H1 (cell line): Measurements from ENCODE around the gene DYDC2. TPM values are rescaled to one million over a fixed set of nuclear protein-coding genes. Genes with fewer than 3 reads are reported as not detected.

Experiments
- CTCF ChIA-PET: fragments of 300-600 bp; sonication (Branson Sonifier 250); formaldehyde crosslinking; loops from one replicate; lab custom pipeline; 2021; ENCODE audit not compliant: partially characterized antibody; lab: Charles Lee
- POLR2A ChIA-PET: fragments of 300-600 bp; sonication (Branson Sonifier 250); formaldehyde crosslinking; loops from one replicate; lab custom pipeline; 2021; ENCODE audit warnings: inconsistent platforms; ENCODE audit not compliant: partially characterized antibody; lab: Charles Lee
- DNase-seq, 2 experiments: peaks; one replicate each; pipeline versions ENCODE4 v3.0.0 to v3.0.0-alpha.2; 2010 to 2022; ENCODE audit warnings: low spot score in 2 of 2, low read depth in 1 of 2, mixed read lengths in 1 of 2
- FAIRE-seq: peaks from 2 replicates; lab custom pipeline; 2011; peaks lifted over from hg19 to GRCh38; lab: Jason Lieb, UNC
- H2AFZ ChIP-seq: 2 replicates; pipeline ENCODE4 v1.8.1; 2012; ENCODE audit warnings: low read length, inconsistent platforms
- H2AK5ac ChIP-seq: 2 replicates; pipeline ENCODE4 v1.6.1; 2013; ENCODE audit warnings: low read depth, low read length
- H2BK120ac ChIP-seq: replicated peaks from 2 replicates; pipeline ENCODE3; 2013; ENCODE audit warnings: low read depth, low read length, inconsistent platforms
- H2BK12ac ChIP-seq: 2 replicates; pipeline ENCODE4 v1.6.1; 2013; ENCODE audit warnings: low read depth, low read length
- H2BK15ac ChIP-seq: 2 replicates; pipeline ENCODE4 v1.6.1; 2013; ENCODE audit warnings: low read length
- H2BK20ac ChIP-seq: 2 replicates; pipeline ENCODE4 v1.6.1; 2013; ENCODE audit warnings: low read length
- H2BK5ac ChIP-seq: 2 replicates; pipeline ENCODE4 v1.6.1; 2013; ENCODE audit warnings: low read depth, low read length
- H3K14ac ChIP-seq: 2 replicates; pipeline ENCODE4 v1.6.1; 2013; ENCODE audit warnings: inconsistent platforms; ENCODE audit not compliant: insufficient read length
- H3K18ac ChIP-seq: 2 replicates; pipeline ENCODE4 v1.6.1; 2013; ENCODE audit warnings: low read length; ENCODE audit errors: extremely low read depth
- H3K23ac ChIP-seq: 2 replicates; pipeline ENCODE4 v1.6.1; 2013; ENCODE audit warnings: inconsistent platforms; ENCODE audit not compliant: insufficient read length
- H3K23me2 ChIP-seq: 2 replicates; pipeline ENCODE4 v1.6.1; 2013; ENCODE audit warnings: low read depth, low read length
- H3K27ac ChIP-seq: 2 replicates; pipeline ENCODE4 v1.6.1; 2011; ENCODE audit warnings: low read depth, low read length, inconsistent platforms
- H3K27me3 ChIP-seq, 4 experiments: replicated peaks in 1 of 4; 1 replicate in 1 of 4; 2 replicates in 3 of 4; pipeline versions ENCODE4 v1.6.1 to v1.8.1; 2011 to 2013; ENCODE audit warnings: low read length in 3 of 4, mild to moderate bottlenecking in 3 of 4, inconsistent platforms in 2 of 4, mixed read lengths in 2 of 4, moderate library complexity in 1 of 4; ENCODE audit not compliant: control insufficient read depth in 3 of 4, insufficient read depth in 3 of 4; ENCODE audit errors: extremely low read depth in 1 of 4
- H3K36me3 ChIP-seq, 4 experiments: 2 replicates each; pipeline versions ENCODE4 v1.6.1 to v1.8.1; 2011 to 2013; ENCODE audit warnings: mild to moderate bottlenecking in 4 of 4, low read length in 3 of 4, moderate library complexity in 2 of 4, control low read depth in 1 of 4, inconsistent platforms in 1 of 4; ENCODE audit not compliant: insufficient read depth in 4 of 4, control insufficient read depth in 2 of 4
- H3K4ac ChIP-seq: replicated peaks from 2 replicates; pipeline ENCODE3; 2013; ENCODE audit warnings: low read length, low read depth, mixed read lengths, inconsistent platforms; ENCODE audit not compliant: insufficient read length
- H3K4me1 ChIP-seq, 4 experiments: replicated peaks in 1 of 4; 1 replicate in 1 of 4; 2 replicates in 3 of 4; pipeline versions ENCODE4 v1.6.1 to v1.8.1; 2011 to 2013; ENCODE audit warnings: low read length in 3 of 4, inconsistent platforms in 2 of 4, mixed read lengths in 1 of 4; ENCODE audit not compliant: insufficient read depth in 4 of 4, control insufficient read depth in 3 of 4
- H3K4me2 ChIP-seq, 2 experiments: 2 replicates each; pipeline versions ENCODE4 v1.6.1 to v1.8.1; 2011 to 2013; ENCODE audit warnings: low read depth in 2 of 2, low read length in 2 of 2, control low read depth in 1 of 2, inconsistent platforms in 1 of 2, mild to moderate bottlenecking in 1 of 2; ENCODE audit not compliant: insufficient read depth in 1 of 2
- H3K4me3 ChIP-seq, 4 experiments: fragments of 200-600, 300-600 bp in 1 of 4; sonication (generic), shearing (Covaris generic), sonication (Bioruptor Twin) in 1 of 4; 2 replicates each; pipeline versions ENCODE4 v1.5.1 to v1.8.1; 2011 to 2016; ENCODE audit warnings: low read length in 4 of 4, low read depth in 3 of 4, control low read depth in 2 of 4, inconsistent platforms in 2 of 4, mild to moderate bottlenecking in 2 of 4, mixed read lengths in 1 of 4, moderate library complexity in 1 of 4; ENCODE audit not compliant: insufficient read depth in 2 of 4; ENCODE audit errors: extremely low read depth in 1 of 4
- H3K56ac ChIP-seq: replicated peaks from 2 replicates; pipeline ENCODE3; 2013; ENCODE audit warnings: low read depth, mild to moderate bottlenecking, mixed read lengths, low read length, inconsistent platforms; ENCODE audit not compliant: insufficient read length
- H3K79me1 ChIP-seq: 2 replicates; pipeline ENCODE4 v1.6.1; 2013; ENCODE audit warnings: low read depth, low read length, control low read depth
- H3K79me2 ChIP-seq, 2 experiments: 2 replicates each; pipeline versions ENCODE4 v1.6.1 to v1.8.1; 2012 to 2013; ENCODE audit warnings: low read length in 2 of 2, mild to moderate bottlenecking in 2 of 2, inconsistent platforms in 1 of 2; ENCODE audit not compliant: insufficient read depth in 2 of 2, control insufficient read depth in 1 of 2
- H3K9ac ChIP-seq, 4 experiments: replicated peaks in 1 of 4; 1 replicate in 1 of 4; 2 replicates in 3 of 4; pipeline versions ENCODE4 v1.6.1 to v1.8.1; 2011 to 2013; ENCODE audit warnings: low read depth in 3 of 4, low read length in 3 of 4, control low read depth in 2 of 4, mild to moderate bottlenecking in 2 of 4, moderate library complexity in 2 of 4, inconsistent platforms in 1 of 4; ENCODE audit errors: extremely low read depth in 1 of 4
- H3K9me3 ChIP-seq, 2 experiments: 2 replicates each; pipeline versions ENCODE4 v1.6.1 to v1.8.1; 2012 to 2013; ENCODE audit warnings: mild to moderate bottlenecking in 2 of 2, moderate library complexity in 2 of 2, control low read depth in 1 of 2, inconsistent platforms in 1 of 2, low read depth in 1 of 2, low read length in 1 of 2, mixed read lengths in 1 of 2; ENCODE audit not compliant: insufficient read depth in 2 of 2
- H4K20me1 ChIP-seq, 2 experiments: replicated peaks in 1 of 2; 2 replicates each; pipeline versions ENCODE3 to v1.8.1; 2011 to 2013; ENCODE audit warnings: inconsistent platforms in 2 of 2, low read length in 2 of 2, mild to moderate bottlenecking in 1 of 2; ENCODE audit not compliant: insufficient read depth in 2 of 2, control insufficient read depth in 1 of 2
- H4K5ac ChIP-seq: 2 replicates; pipeline ENCODE4 v1.6.1; 2013; ENCODE audit warnings: low read length, low read depth, mixed read lengths, inconsistent platforms; ENCODE audit not compliant: insufficient read length
- H4K8ac ChIP-seq: 2 replicates; pipeline ENCODE4 v1.8.0; 2013; ENCODE audit warnings: mild to moderate bottlenecking, moderate library complexity, low read length, inconsistent platforms; ENCODE audit not compliant: insufficient read depth; ENCODE audit errors: extremely low read depth
- H4K91ac ChIP-seq: replicated peaks from 2 replicates; pipeline ENCODE3; 2013; ENCODE audit warnings: low read length, mixed read lengths, inconsistent platforms; ENCODE audit not compliant: insufficient read length
- KDM1A ChIP-seq: fragments of 200-600, 300-600 bp; sonication (generic); IDR thresholded peaks from 2 replicates; pipeline ENCODE4 v1.7.1; 2016; ENCODE audit warnings: mild to moderate bottlenecking, low read length, borderline replicate concordance
- SIX5 ChIP-seq: IDR thresholded peaks from 2 replicates; pipeline ENCODE4 v1.6.1; 2011; ENCODE audit warnings: mild to moderate bottlenecking, low read depth, low read length
- SP1 ChIP-seq: IDR thresholded peaks from 2 replicates; pipeline ENCODE4 v1.6.1; 2011; ENCODE audit warnings: low read depth, low read length
- WGBS, 2 experiments: shearing (Covaris generic) in 1 of 2; methylation state at CpG; one replicate each; pipeline versions ENCODE4 v1.1.6 to v1.1.7; 2013 to 2015; ENCODE audit warnings: low lambda C conversion rate in 2 of 2, mixed read lengths in 2 of 2, inconsistent platforms in 1 of 2, low coverage in 1 of 2, missing lambda C conversion rate in 1 of 2; ENCODE audit not compliant: insufficient replicate concordance in 2 of 2, insufficient coverage in 1 of 2, insufficient read length in 1 of 2; ENCODE audit errors: extremely low coverage in 1 of 2, missing lambda C conversion rate in 1 of 2; 5-methylcytosine and 5-hydroxymethylcytosine counted together
- polyA plus RNA-seq, 7 experiments: library from polyadenylated mRNA; depleted of rRNA in 3 of 7; stranded (reverse) in 5 of 7; unstranded in 2 of 7; fragments of >200 nt in 5 of 7; fragments of 200-250 nt in 2 of 7; gene quantifications; 1 replicate in 5 of 7; 2 replicates in 1 of 7; 4 replicates in 1 of 7; pipeline versions ENCODE4 v1.2.1 to v1.2.3, GENCODE V29; 2011 to 2013; ENCODE audit warnings: missing spikeins in 2 of 7, mixed read lengths in 2 of 7
- total RNA-seq: library from RNA; stranded (reverse); fragmentation: NEBNext Ultra II Directional; extraction: Animal tissue kit (Norgen Biotek cat#: 25700); gene quantifications from 2 replicates; pipeline ENCODE4 v1.2.1, GENCODE V29; 2021

DYDC2 gene
- total and polyA plus RNA-seq, 2 of the 8 experiments (the other 6 are each of a cell fraction or from before 2014, with no cell fraction given), result 1.5 to 5.2 TPM

- no peak overlapping the region for H2BK15ac ChIP-seq
- no peak overlapping the region for H2BK20ac ChIP-seq
- H4K20me1 ChIP-seq, result no peaks in the 10 kb centered on the region
- H3K14ac ChIP-seq, result no peak overlapping the region
- no peak overlapping the region for H3K18ac ChIP-seq
- no peak overlapping the region for H3K9ac ChIP-seq
- TF ChIP-seq SIX5 (no peak), SP1 (no peak), KDM1A (no peak)
- TF ChIP-seq, all 59 proteins: peak for 0
- H2BK120ac ChIP-seq, result no peak overlapping the region
- no peak overlapping the region for H3K27ac ChIP-seq
- no peak overlapping the region for H2BK12ac ChIP-seq
- 82% methylated on average over 2 of the region's 2 CpGs; no CpG with 5 or more reads in 1 of the 2 experiments for WGBS, 2 experiments
- ChIA-PET POLR2A (interaction anchor here (1.2 kb wide), 1 partner anchor 11 kb away, joined by 3 read pairs; no protein-coding TSS in a partner anchor), CTCF (interaction anchor here (0.6 to 2.4 kb wide), 11 partner anchors 9 to 200 kb away, joined by 3 to 15 read pairs (median 4); partner anchors contain the start of gene PRXL2A)
- H3K4me1 ChIP-seq, result no peaks in the 10 kb centered on the region; a peak in 1 of 7 replicates
- H3K9me3 ChIP-seq, result no peaks in the 10 kb centered on the region
- no peaks in the 10 kb centered on the region for H3K23me2 ChIP-seq
- H4K5ac ChIP-seq, result no peak overlapping the region
- no peaks in the 10 kb centered on the region for H3K27me3 ChIP-seq
- no peaks in the 10 kb centered on the region for H3K79me1 ChIP-seq
- no peak overlapping the region for H4K91ac ChIP-seq
- FAIRE-seq, result no peak
- no peak overlapping the region for H3K4me2 ChIP-seq
- 0 out of 2 replicates have a peak overlapping the region, but pooled peaks have one; percentile 53 for H2AFZ ChIP-seq
- H3K79me2 ChIP-seq, result no peaks in the 10 kb centered on the region
- no peak for DNase-seq
- H3K4ac ChIP-seq, result no peak overlapping the region
- no peak overlapping the region for H4K8ac ChIP-seq
- no peak overlapping the region for H2AK5ac ChIP-seq
- no peak overlapping the region for H3K4me3 ChIP-seq
- H2BK5ac ChIP-seq, result no peak overlapping the region
- H3K23ac ChIP-seq, result no peak overlapping the region
- no peaks in the 10 kb centered on the region for H3K36me3 ChIP-seq
- H3K56ac ChIP-seq, result no peak overlapping the region
Measured at GRCh38 chr10:80397014-80397413, 40.4 kb downstream of the DYDC2 start.
